GM12878 (cell line): ENCODE results near the gene WDR93. TPM values are rescaled to one million over a fixed set of nuclear protein-coding genes. Genes with fewer than 3 reads are reported as not detected.

ENCODE experiments used
- ATAC-seq: fragments of 200-7000 bp; cut with Tn5 transposase; 3 replicates; pipeline ENCODE4 v1.9.1; 2020; ENCODE audit warnings: mild to moderate bottlenecking, moderate library complexity
- BruUV-seq: library from RNA; stranded (reverse); fragments of 400-500 nt; replicated peaks from 2 replicates; lab custom pipeline; 2021; lab: Mats Ljungman, UMichigan
- CTCF ChIA-PET: fragments of 300-600 bp; sonication (Branson Sonifier 250); formaldehyde crosslinking; extraction: SDS; loops from one replicate; lab custom pipeline; 2021; ENCODE audit warnings: inconsistent platforms; lab: Yijun Ruan, JAX
- POLR2A ChIA-PET: fragments of 350-600 bp; formaldehyde crosslinking; extraction: SDS; loops from one replicate; lab custom pipeline; 2021; ENCODE audit warnings: inconsistent platforms; lab: Charles Lee
- RAD21 ChIA-PET: fragments of 300-600 bp; sonication (Branson Sonifier 250); formaldehyde crosslinking; loops from one replicate; lab custom pipeline; 2023; ENCODE audit warnings: antibody characterized with exemption; ENCODE audit not compliant: unreplicated experiment; lab: Charles Lee
- SMC1A ChIA-PET: fragments of 300-600 bp; sonication (Branson Sonifier 250); formaldehyde crosslinking; loops from one replicate; lab custom pipeline; 2023; ENCODE audit not compliant: unreplicated experiment, uncharacterized antibody; lab: Charles Lee
- DNase-seq: peaks from one replicate; pipeline ENCODE4 v3.0.0-alpha.2; 2011; ENCODE audit warnings: low read depth, low spot score
- FAIRE-seq: peaks from 3 replicates; lab custom pipeline; 2011; peaks lifted over from hg19 to GRCh38; lab: Jason Lieb, UNC
- H2AFZ ChIP-seq: 2 replicates; pipeline ENCODE4 v1.6.0; 2011; ENCODE audit warnings: low read depth, low read length, control low read depth; ENCODE audit not compliant: control insufficient read depth
- H3K27ac ChIP-seq: 2 replicates; pipeline ENCODE4 v1.5.1; 2011; ENCODE audit warnings: control low read depth; ENCODE audit not compliant: control insufficient read depth, insufficient read depth
- H3K27me3 ChIP-seq, 2 experiments: replicated peaks in 1 of 2; 2 replicates each; pipeline versions ENCODE4 v1.6.0 to v1.6.1; 2011; ENCODE audit warnings: low read length in 1 of 2; ENCODE audit not compliant: control insufficient read depth in 2 of 2, insufficient read depth in 2 of 2
- H3K36me3 ChIP-seq, 2 experiments: 2 replicates each; pipeline ENCODE4 v1.5.1; 2011; ENCODE audit warnings: low read length in 1 of 2; ENCODE audit not compliant: control insufficient read depth in 2 of 2, insufficient read depth in 2 of 2
- H3K4me1 ChIP-seq: 2 replicates; pipeline ENCODE4 v1.6.1; 2011; ENCODE audit warnings: mild to moderate bottlenecking, low read length, moderate library complexity, mixed read lengths; ENCODE audit not compliant: control insufficient read depth, insufficient read depth
- H3K4me2 ChIP-seq: 2 replicates; pipeline ENCODE4 v1.6.0; 2011; ENCODE audit warnings: control low read depth; ENCODE audit not compliant: control insufficient read depth, insufficient read depth
- H3K4me3 ChIP-seq: fragments of 200-600 bp; sonication (generic); 2 replicates; pipeline ENCODE4 v1.5.1; 2016
- H3K79me2 ChIP-seq: 2 replicates; pipeline ENCODE4 v1.6.0; 2011; ENCODE audit warnings: low read length; ENCODE audit not compliant: control insufficient read depth, insufficient read depth
- H3K9ac ChIP-seq: 2 replicates; pipeline ENCODE4 v1.8.0; 2011; ENCODE audit warnings: low read length, control low read depth, mixed read lengths; ENCODE audit not compliant: control insufficient read depth, insufficient read depth
- H3K9me3 ChIP-seq: replicated peaks from 3 replicates; pipeline ENCODE4 v1.5.1; 2011; ENCODE audit warnings: mild to moderate bottlenecking, low read length; ENCODE audit not compliant: control insufficient read depth, insufficient read depth
- H4K20me1 ChIP-seq: 2 replicates; pipeline ENCODE4 v1.6.0; 2011; ENCODE audit not compliant: control insufficient read depth, insufficient read depth
- BCLAF1 ChIP-seq: fragments of 450-650 bp; IDR thresholded peaks from 2 replicates; pipeline ENCODE4 v1.6.1; 2017; ENCODE audit warnings: antibody characterized with exemption, mild to moderate bottlenecking, moderate library complexity
- CTCF ChIP-seq, 3 experiments: IDR thresholded peaks in 2 of 3; conservative IDR thresholded peaks in 1 of 3; 2 replicates each; pipeline ENCODE4 v1.5.1; 2011; ENCODE audit warnings: low read depth in 3 of 3, low read length in 3 of 3, mild to moderate bottlenecking in 3 of 3, control low read depth in 2 of 3, moderate library complexity in 2 of 3, inconsistent platforms in 1 of 3, mixed read lengths in 1 of 3; ENCODE audit not compliant: control insufficient read depth in 2 of 3, insufficient read depth in 1 of 3; ENCODE audit errors: extremely low read depth in 1 of 3
- IKZF2 ChIP-seq, 2 experiments: fragments of 450-650 bp; IDR thresholded peaks; 2 replicates each; pipeline ENCODE4 v1.6.1; 2017; ENCODE audit warnings: mild to moderate bottlenecking in 2 of 2, moderate library complexity in 2 of 2
- KDM1A ChIP-seq: fragments of 200-600 bp; sonication (generic); IDR thresholded peaks from 2 replicates; pipeline ENCODE4 v1.6.1; 2016; ENCODE audit warnings: borderline replicate concordance
- NFXL1 ChIP-seq: fragments of 450-650 bp; IDR thresholded peaks from 2 replicates; pipeline ENCODE4 v1.6.1; 2017; ENCODE audit warnings: antibody characterized with exemption, mild to moderate bottlenecking, borderline replicate concordance
- ZBTB40 ChIP-seq: fragments of 450-650 bp; IDR thresholded peaks from 2 replicates; pipeline ENCODE4 v1.6.1; 2016; ENCODE audit warnings: mild to moderate bottlenecking, moderate library complexity, borderline replicate concordance
- WGBS: methylation state at CpG from one replicate; pipeline ENCODE4 v1.1.6; 2016; ENCODE audit warnings: low lambda C conversion rate; ENCODE audit not compliant: insufficient replicate concordance, insufficient coverage; ENCODE audit errors: missing lambda C conversion rate; 5-methylcytosine and 5-hydroxymethylcytosine counted together
- in situ Hi-C: fragments of 300-500 bp; cut with MboI; formaldehyde crosslinking; loops from 9 replicates; pipeline ENCODE4 v1.14.3; 2018; ENCODE audit warnings: mixed read lengths
- intact Hi-C: fragments of 100-400 bp; cut with micrococcal nuclease; formaldehyde crosslinking; loops from one replicate; pipeline ENCODE4 v1.14.2; 2022; ENCODE audit not compliant: unreplicated experiment
- polyA plus RNA-seq, 11 experiments: library from polyadenylated mRNA; depleted of rRNA in 4 of 11; unstranded in 6 of 11; stranded (reverse) in 5 of 11; fragments of >200 nt; fragmentation: Nextera tagmentation in 4 of 11; fragmentation: Illumina TruSeq in 1 of 11; extraction: Ambion mirVana in 4 of 11; extraction: Trizol in 1 of 11; gene quantifications; 1 replicate in 1 of 11; 2 replicates in 10 of 11; pipeline versions ENCODE4 v1.2.1 to v1.2.3, GENCODE V29; 2011 to 2016; ENCODE audit warnings: inconsistent platforms in 2 of 11, missing spikeins in 2 of 11, low read depth in 1 of 11
- total RNA-seq, 4 experiments: library from RNA; depleted of rRNA in 3 of 4; stranded (reverse); fragments of >200 nt in 3 of 4; fragmentation: Illumina TruSeq in 1 of 4; extraction: Trizol in 1 of 4; gene quantifications; 2 replicates each; pipeline versions ENCODE4 v1.2.1 to v1.2.3, GENCODE V29; 2013 to 2021

WDR93 gene
- total and polyA plus RNA-seq, 10 of the 15 experiments (the other 5 are each of a cell fraction or from before 2014, with no cell fraction given) = not detected

GRCh38 chr15:89669309-89669865, 21.2 kb upstream of the WDR93 start:
- Histone ChIP-seq H2AFZ (no peak overlapping the region), H3K4me3 (no peak overlapping the region), H3K4me1 (no peaks in the 10 kb centered on the region), H4K20me1 (no peaks in the 10 kb centered on the region), H3K27me3 (peaks cover 0 to 2% of the 10 kb centered on the region in 2 experiments; a peak in 1 of 4 replicates), H3K9me3 (no peaks in the 10 kb centered on the region), H3K4me2 (no peak overlapping the region), H3K9ac (no peak overlapping the region), H3K79me2 (no peaks in the 10 kb centered on the region), H3K27ac (no peak overlapping the region), H3K36me3 (no peaks in the 10 kb centered on the region)
- intact Hi-C loops = no loop called here
- ChIA-PET CTCF (no interaction called here), RAD21 (no interaction called here), SMC1A (interaction anchor here (0.7 kb wide), 1 partner anchor 448 kb away, joined by 3 read pairs; no protein-coding TSS in a partner anchor), POLR2A (no interaction called here)
- DNase-seq (no peak), ATAC-seq (no peak), FAIRE-seq (no peak)
- WGBS = 28% methylated on average over 9 of the region's 9 CpGs
- no TSS peak for BruUV-seq
- TF ChIP-seq BCLAF1 (no peak), KDM1A (no peak), CTCF (IDR thresholded peaks at IDR 0.05 in 2 of 3, conservative IDR thresholded peaks at IDR 0.05 in 1 of 3; ENCODE audit: control insufficient read depth in 2 of 3, extremely low read depth in 1 of 3, insufficient read depth in 1 of 3, low read depth in 3 of 3, low read length in 3 of 3) (no peak), ZBTB40 (no peak), NFXL1 (no peak), IKZF2 (IDR thresholded peaks at IDR 0.05) (no peak)
- in situ Hi-C loops = no loop called here
